GM12878 (cell line): ENCODE results near the gene KDM8. TPM values are rescaled to one million over a fixed set of nuclear protein-coding genes. Genes with fewer than 3 reads are reported as not detected.
A peak's percentile ranks its signal among the peaks of the same experiment; 100 is the strongest.

Experiments
- ATAC-seq: fragments of 200-7000 bp; cut with Tn5 transposase; 3 replicates; pipeline ENCODE4 v1.9.1; 2020; ENCODE audit warnings: mild to moderate bottlenecking, moderate library complexity
- BruUV-seq: library from RNA; stranded (reverse); fragments of 400-500 nt; replicated peaks from 2 replicates; lab custom pipeline; 2021; lab: Mats Ljungman, UMichigan
- CTCF ChIA-PET: fragments of 300-600 bp; sonication (Branson Sonifier 250); formaldehyde crosslinking; extraction: SDS; loops from one replicate; lab custom pipeline; 2021; ENCODE audit warnings: inconsistent platforms; lab: Yijun Ruan, JAX
- POLR2A ChIA-PET: fragments of 350-600 bp; formaldehyde crosslinking; extraction: SDS; loops from one replicate; lab custom pipeline; 2021; ENCODE audit warnings: inconsistent platforms; lab: Charles Lee
- RAD21 ChIA-PET: fragments of 300-600 bp; sonication (Branson Sonifier 250); formaldehyde crosslinking; loops from one replicate; lab custom pipeline; 2023; ENCODE audit warnings: antibody characterized with exemption; ENCODE audit not compliant: unreplicated experiment; lab: Charles Lee
- SMC1A ChIA-PET: fragments of 300-600 bp; sonication (Branson Sonifier 250); formaldehyde crosslinking; loops from one replicate; lab custom pipeline; 2023; ENCODE audit not compliant: unreplicated experiment, uncharacterized antibody; lab: Charles Lee
- DNase-seq: peaks from one replicate; pipeline ENCODE4 v3.0.0-alpha.2; 2011; ENCODE audit warnings: low read depth, low spot score
- FAIRE-seq: peaks from 3 replicates; lab custom pipeline; 2011; peaks lifted over from hg19 to GRCh38; lab: Jason Lieb, UNC
- H2AFZ ChIP-seq: 2 replicates; pipeline ENCODE4 v1.6.0; 2011; ENCODE audit warnings: low read depth, low read length, control low read depth; ENCODE audit not compliant: control insufficient read depth
- H3K27ac ChIP-seq: 2 replicates; pipeline ENCODE4 v1.5.1; 2011; ENCODE audit warnings: control low read depth; ENCODE audit not compliant: control insufficient read depth, insufficient read depth
- H3K27me3 ChIP-seq, 2 experiments: replicated peaks in 1 of 2; 2 replicates each; pipeline versions ENCODE4 v1.6.0 to v1.6.1; 2011; ENCODE audit warnings: low read length in 1 of 2; ENCODE audit not compliant: control insufficient read depth in 2 of 2, insufficient read depth in 2 of 2
- H3K36me3 ChIP-seq, 2 experiments: 2 replicates each; pipeline ENCODE4 v1.5.1; 2011; ENCODE audit warnings: low read length in 1 of 2; ENCODE audit not compliant: control insufficient read depth in 2 of 2, insufficient read depth in 2 of 2
- H3K4me1 ChIP-seq: 2 replicates; pipeline ENCODE4 v1.6.1; 2011; ENCODE audit warnings: mild to moderate bottlenecking, low read length, moderate library complexity, mixed read lengths; ENCODE audit not compliant: control insufficient read depth, insufficient read depth
- H3K4me2 ChIP-seq: 2 replicates; pipeline ENCODE4 v1.6.0; 2011; ENCODE audit warnings: control low read depth; ENCODE audit not compliant: control insufficient read depth, insufficient read depth
- H3K4me3 ChIP-seq: fragments of 200-600 bp; sonication (generic); 2 replicates; pipeline ENCODE4 v1.5.1; 2016
- H3K79me2 ChIP-seq: 2 replicates; pipeline ENCODE4 v1.6.0; 2011; ENCODE audit warnings: low read length; ENCODE audit not compliant: control insufficient read depth, insufficient read depth
- H3K9ac ChIP-seq: 2 replicates; pipeline ENCODE4 v1.8.0; 2011; ENCODE audit warnings: low read length, control low read depth, mixed read lengths; ENCODE audit not compliant: control insufficient read depth, insufficient read depth
- H3K9me3 ChIP-seq: replicated peaks from 3 replicates; pipeline ENCODE4 v1.5.1; 2011; ENCODE audit warnings: mild to moderate bottlenecking, low read length; ENCODE audit not compliant: control insufficient read depth, insufficient read depth
- H4K20me1 ChIP-seq: 2 replicates; pipeline ENCODE4 v1.6.0; 2011; ENCODE audit not compliant: control insufficient read depth, insufficient read depth
- CBX3 ChIP-seq: fragments of 200-600 bp; sonication (generic); IDR thresholded peaks from 2 replicates; pipeline ENCODE4 v1.6.1; 2016; ENCODE audit warnings: low read depth, borderline replicate concordance
- CEBPB ChIP-seq, 2 experiments: fragments of 150-350 bp in 1 of 2; IDR thresholded peaks; 2 replicates each; pipeline ENCODE4 v1.6.1; 2012 to 2014; ENCODE audit warnings: low read depth in 2 of 2, low read length in 2 of 2, borderline replicate concordance in 1 of 2, inconsistent platforms in 1 of 2
- HDAC6 ChIP-seq: fragments of 200-600 bp; sonication (generic); IDR thresholded peaks from one replicate; pipeline ENCODE4 v1.8.0; 2017; ENCODE audit warnings: antibody characterized with exemption; ENCODE audit not compliant: unreplicated experiment
- JUND ChIP-seq: IDR thresholded peaks from 2 replicates; pipeline ENCODE4 v1.6.1; 2012; ENCODE audit warnings: low read depth, mild to moderate bottlenecking, low read length, improper control_type of control experiment, moderate library complexity
- KAT2A ChIP-seq: conservative IDR thresholded peaks from 2 replicates; pipeline ENCODE4 v1.6.1; 2011; ENCODE audit warnings: low read depth, low read length; ENCODE audit not compliant: control insufficient read depth
- KDM1A ChIP-seq: fragments of 200-600 bp; sonication (generic); IDR thresholded peaks from 2 replicates; pipeline ENCODE4 v1.6.1; 2016; ENCODE audit warnings: borderline replicate concordance
- PBX3 ChIP-seq: IDR thresholded peaks from 2 replicates; pipeline ENCODE4 v1.6.1; 2011; ENCODE audit warnings: mild to moderate bottlenecking, low read depth, low read length, moderate library complexity; ENCODE audit not compliant: insufficient replicate concordance
- RAD21 ChIP-seq: IDR thresholded peaks from 2 replicates; pipeline ENCODE4 v1.6.1; 2011; ENCODE audit warnings: mild to moderate bottlenecking, low read depth, low read length, moderate library complexity; ENCODE audit not compliant: insufficient read depth
- RELA ChIP-seq: fragments of 450-650 bp; IDR thresholded peaks from 2 replicates; pipeline ENCODE4 v1.8.0; 2014; ENCODE audit warnings: borderline replicate concordance; ENCODE audit not compliant: partially characterized antibody
- SMAD5 ChIP-seq: IDR thresholded peaks from 2 replicates; pipeline ENCODE4 v1.6.1; 2016; ENCODE audit warnings: antibody characterized with exemption, low read depth
- SREBF1 ChIP-seq: IDR thresholded peaks from 2 replicates; pipeline ENCODE4 v1.6.1; 2012; ENCODE audit warnings: mild to moderate bottlenecking, low read length
- STAT1 ChIP-seq: fragments of 450-650 bp; conservative IDR thresholded peaks from 2 replicates; pipeline ENCODE4 v1.6.1; 2014; ENCODE audit warnings: antibody characterized with exemption, mild to moderate bottlenecking
- STAT3 ChIP-seq: IDR thresholded peaks from 2 replicates; pipeline ENCODE4 v1.6.1; 2011; ENCODE audit warnings: low read depth, low read length, improper control_type of control experiment
- ZNF217 ChIP-seq: fragments of 450-650 bp; IDR thresholded peaks from 2 replicates; pipeline ENCODE4 v1.6.1; 2017; ENCODE audit warnings: antibody characterized with exemption, mild to moderate bottlenecking
- WGBS: methylation state at CpG from one replicate; pipeline ENCODE4 v1.1.6; 2016; ENCODE audit warnings: low lambda C conversion rate; ENCODE audit not compliant: insufficient replicate concordance, insufficient coverage; ENCODE audit errors: missing lambda C conversion rate; 5-methylcytosine and 5-hydroxymethylcytosine counted together
- in situ Hi-C: fragments of 300-500 bp; cut with MboI; formaldehyde crosslinking; loops from 9 replicates; pipeline ENCODE4 v1.14.3; 2018; ENCODE audit warnings: mixed read lengths
- intact Hi-C: fragments of 100-400 bp; cut with micrococcal nuclease; formaldehyde crosslinking; loops from one replicate; pipeline ENCODE4 v1.14.2; 2022; ENCODE audit not compliant: unreplicated experiment
- polyA plus RNA-seq, 11 experiments: library from polyadenylated mRNA; depleted of rRNA in 4 of 11; unstranded in 6 of 11; stranded (reverse) in 5 of 11; fragments of >200 nt; fragmentation: Nextera tagmentation in 4 of 11; fragmentation: Illumina TruSeq in 1 of 11; extraction: Ambion mirVana in 4 of 11; extraction: Trizol in 1 of 11; gene quantifications; 1 replicate in 1 of 11; 2 replicates in 10 of 11; pipeline versions ENCODE4 v1.2.1 to v1.2.3, GENCODE V29; 2011 to 2016; ENCODE audit warnings: inconsistent platforms in 2 of 11, missing spikeins in 2 of 11, low read depth in 1 of 11
- total RNA-seq, 4 experiments: library from RNA; depleted of rRNA in 3 of 4; stranded (reverse); fragments of >200 nt in 3 of 4; fragmentation: Illumina TruSeq in 1 of 4; extraction: Trizol in 1 of 4; gene quantifications; 2 replicates each; pipeline versions ENCODE4 v1.2.1 to v1.2.3, GENCODE V29; 2013 to 2021
- TF ChIP-seq, protein P1 (sequence below): IDR thresholded peaks from 2 replicates; pipeline ENCODE4 v1.6.1; 2012; ENCODE audit warnings: low read length, inconsistent platforms
- TF ChIP-seq, protein P2 (sequence below): fragments of 450-650 bp; IDR thresholded peaks from 2 replicates; pipeline ENCODE4 v1.6.1; 2018; ENCODE audit warnings: borderline replicate concordance, mild to moderate bottlenecking; ENCODE audit not compliant: partially characterized antibody

KDM8 gene
- total and polyA plus RNA-seq, 10 of the 15 experiments (the other 5 are each of a cell fraction or from before 2014, with no cell fraction given): 0.79 to 8.9 (median 5.8) TPM

DNA sequence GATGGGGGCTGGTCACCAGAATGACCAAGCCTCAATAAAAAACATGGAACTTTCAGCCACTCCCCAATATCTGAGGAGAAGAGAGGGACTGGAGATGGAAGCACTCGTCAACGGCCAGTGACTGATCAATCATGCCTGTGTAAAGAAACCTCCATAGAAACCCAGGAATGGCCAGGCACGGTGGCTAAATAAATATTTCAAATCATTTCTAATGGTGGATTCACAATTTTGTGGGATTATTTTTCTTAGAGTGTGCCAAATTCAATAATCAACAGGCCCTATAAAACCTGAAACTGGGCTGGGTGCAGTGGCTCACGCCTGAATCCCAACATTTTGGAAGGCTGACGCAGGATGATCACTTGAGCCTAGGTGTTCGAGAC lies 48.9 kb downstream of the KDM8 start (continued):
- TF ChIP-seq, protein P1, sequence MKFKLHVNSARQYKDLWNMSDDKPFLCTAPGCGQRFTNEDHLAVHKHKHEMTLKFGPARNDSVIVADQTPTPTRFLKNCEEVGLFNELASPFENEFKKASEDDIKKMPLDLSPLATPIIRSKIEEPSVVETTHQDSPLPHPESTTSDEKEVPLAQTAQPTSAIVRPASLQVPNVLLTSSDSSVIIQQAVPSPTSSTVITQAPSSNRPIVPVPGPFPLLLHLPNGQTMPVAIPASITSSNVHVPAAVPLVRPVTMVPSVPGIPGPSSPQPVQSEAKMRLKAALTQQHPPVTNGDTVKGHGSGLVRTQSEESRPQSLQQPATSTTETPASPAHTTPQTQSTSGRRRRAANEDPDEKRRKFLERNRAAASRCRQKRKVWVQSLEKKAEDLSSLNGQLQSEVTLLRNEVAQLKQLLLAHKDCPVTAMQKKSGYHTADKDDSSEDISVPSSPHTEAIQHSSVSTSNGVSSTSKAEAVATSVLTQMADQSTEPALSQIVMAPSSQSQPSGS: no peak

DNA sequence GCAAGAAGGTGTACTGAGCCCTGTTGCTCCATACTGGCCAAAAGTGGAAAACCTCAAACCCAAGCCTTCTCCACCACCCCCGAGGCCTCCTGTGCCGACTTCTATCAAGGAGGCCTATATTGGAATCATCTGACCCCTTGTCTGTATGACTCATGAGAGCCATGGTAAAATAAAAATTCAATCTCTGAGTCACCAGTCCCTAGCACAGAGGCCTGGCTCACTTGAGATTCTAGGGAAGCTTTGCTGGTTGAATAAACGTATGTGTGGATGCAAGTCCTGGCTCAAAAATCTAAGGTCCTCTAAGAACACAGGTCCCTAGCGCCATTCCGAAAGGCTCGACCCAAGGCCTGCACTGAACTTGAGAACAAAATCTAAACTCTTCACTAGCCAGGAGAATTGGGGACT lies 50.2 kb downstream of the KDM8 start:
- Histone ChIP-seq H3K9me3 (no peaks in the 10 kb centered on the region), H3K27ac (peak overlapping the region; percentile 74), H3K4me2 (0 out of 2 replicates have a peak overlapping the region, but pooled peaks have one; percentile 4), H3K4me1 (peaks cover 25% of the 10 kb centered on the region), H3K4me3 (no peak overlapping the region), H3K27me3 (no peaks in the 10 kb centered on the region), H4K20me1 (no peaks in the 10 kb centered on the region), H3K9ac (0 out of 2 replicates have a peak overlapping the region, but pooled peaks have one; percentile 20), H3K79me2 (peaks cover 5% of the 10 kb centered on the region), H3K36me3 (peaks cover 0 to 11% of the 10 kb centered on the region in 2 experiments; a peak in 2 of 4 replicates), H2AFZ (no peak overlapping the region)
- CTCF ChIA-PET: interaction anchor here (1.0 to 3.5 kb wide), 8 partner anchors 11 to 119 kb away, joined by 3 to 38 read pairs (median 6); no protein-coding TSS in a partner anchor
- WGBS: 68% methylated on average over 6 of the region's 6 CpGs
- in situ Hi-C loops (no loop called here), intact Hi-C loops (no loop called here)
- POLR2A ChIA-PET: interaction anchor here (1.0 to 5.6 kb wide), 5 partner anchors 10 to 119 kb away, joined by 3 to 79 read pairs (median 8); no protein-coding TSS in a partner anchor
- RAD21 ChIA-PET: interaction anchor here (1.0 to 3.6 kb wide), 8 partner anchors 12 to 146 kb away, joined by 3 to 51 read pairs (median 16); no protein-coding TSS in a partner anchor
- no peak for FAIRE-seq
- BruUV-seq: no TSS peak
- peak; percentile 27 for ATAC-seq
- no peak for DNase-seq
- SMC1A ChIA-PET: interaction anchor here (1.1 to 8.5 kb wide), 10 partner anchors 14 to 154 kb away, joined by 3 to 165 read pairs (median 7); partner anchors contain the start of gene IL21R
- no peak for TF ChIP-seq JUND
- TF ChIP-seq KAT2A: no peak
- TF ChIP-seq HDAC6: no peak
- TF ChIP-seq KDM1A: no peak
- TF ChIP-seq CBX3: no peak
- no peak for TF ChIP-seq STAT1
- TF ChIP-seq, protein P2, sequence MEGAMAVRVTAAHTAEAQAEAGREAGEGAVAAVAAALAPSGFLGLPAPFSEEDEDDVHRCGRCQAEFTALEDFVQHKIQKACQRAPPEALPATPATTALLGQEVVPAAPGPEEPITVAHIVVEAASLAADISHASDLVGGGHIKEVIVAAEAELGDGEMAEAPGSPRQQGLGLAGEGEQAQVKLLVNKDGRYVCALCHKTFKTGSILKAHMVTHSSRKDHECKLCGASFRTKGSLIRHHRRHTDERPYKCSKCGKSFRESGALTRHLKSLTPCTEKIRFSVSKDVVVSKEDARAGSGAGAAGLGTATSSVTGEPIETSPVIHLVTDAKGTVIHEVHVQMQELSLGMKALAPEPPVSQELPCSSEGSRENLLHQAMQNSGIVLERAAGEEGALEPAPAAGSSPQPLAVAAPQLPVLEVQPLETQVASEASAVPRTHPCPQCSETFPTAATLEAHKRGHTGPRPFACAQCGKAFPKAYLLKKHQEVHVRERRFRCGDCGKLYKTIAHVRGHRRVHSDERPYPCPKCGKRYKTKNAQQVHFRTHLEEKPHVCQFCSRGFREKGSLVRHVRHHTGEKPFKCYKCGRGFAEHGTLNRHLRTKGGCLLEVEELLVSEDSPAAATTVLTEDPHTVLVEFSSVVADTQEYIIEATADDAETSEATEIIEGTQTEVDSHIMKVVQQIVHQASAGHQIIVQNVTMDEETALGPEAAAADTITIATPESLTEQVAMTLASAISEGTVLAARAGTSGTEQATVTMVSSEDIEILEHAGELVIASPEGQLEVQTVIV: no peak
- no peak for TF ChIP-seq RAD21
- no peak for TF ChIP-seq SMAD5
- no peak for TF ChIP-seq STAT3
- TF ChIP-seq ZNF217: no peak
- TF ChIP-seq PBX3: no peak
- no peak for TF ChIP-seq CEBPB (IDR thresholded peaks at IDR 0.05; ENCODE audit: borderline replicate concordance in 1 of 2, low read depth in 2 of 2, low read length in 2 of 2)
- no peak for TF ChIP-seq SREBF1
- TF ChIP-seq RELA: no peak
